WTC11 (cell line): ENCODE results near the gene GLYR1. TPM values are rescaled to one million over a fixed set of nuclear protein-coding genes. Genes with fewer than 3 reads are reported as not detected.

Experiments used
- ATAC-seq: fragments of 200-7000 bp; cut with Tn5 transposase; 2 replicates; pipeline ENCODE4 v1.10.0; 2021; ENCODE audit warnings: mild to moderate bottlenecking, moderate library complexity
- CTCF ChIA-PET: fragments of 300-600 bp; sonication (Branson Sonifier 250); formaldehyde crosslinking; loops from one replicate; lab custom pipeline; 2021; ENCODE audit warnings: antibody characterized with exemption; lab: Charles Lee
- POLR2A ChIA-PET: fragments of 350-600 bp; sonication (Branson Sonifier 250); formaldehyde crosslinking; loops from one replicate; lab custom pipeline; 2021; ENCODE audit warnings: antibody characterized with exemption; lab: Charles Lee
- DNase-seq: peaks from one replicate; pipeline ENCODE4 v3.0.0; 2021; ENCODE audit warnings: low spot score
- H3K27ac Mint-ChIP-seq: 2 replicates; pipeline ENCODE4 v1.8.0; 2021; ENCODE audit warnings: mixed read lengths
- H3K27me3 Mint-ChIP-seq: 2 replicates; pipeline ENCODE4 v1.8.0; 2021; ENCODE audit warnings: low read depth, mild to moderate bottlenecking, moderate library complexity, mixed read lengths
- H3K36me3 Mint-ChIP-seq: 2 replicates; pipeline ENCODE4 v1.8.0; 2021; ENCODE audit warnings: mixed read lengths
- H3K4me1 Mint-ChIP-seq: 2 replicates; pipeline ENCODE4 v1.8.0; 2022; ENCODE audit warnings: mixed read lengths
- H3K4me3 Mint-ChIP-seq: 2 replicates; pipeline ENCODE4 v1.8.0; 2021; ENCODE audit warnings: mild to moderate bottlenecking, moderate library complexity, mixed read lengths
- H3K9me3 Mint-ChIP-seq: 2 replicates; pipeline ENCODE4 v1.8.0; 2021; ENCODE audit warnings: mixed read lengths
- EMX1 ChIP-seq: fragments of 250-450 bp; sonication (Bioruptor Pico); IDR thresholded peaks from 2 replicates; pipeline ENCODE4 v1.8.0; 2021; ENCODE audit warnings: mild to moderate bottlenecking
- ETV6 ChIP-seq: sonication (generic); formaldehyde crosslinking; IDR thresholded peaks from 2 replicates; pipeline ENCODE4 v1.8.1; 2022; ENCODE audit warnings: mild to moderate bottlenecking, missing genetic modification reagents
- FOXK1 ChIP-seq: sonication (generic); formaldehyde crosslinking; IDR thresholded peaks from 2 replicates; pipeline ENCODE4 v1.8.0; 2022; ENCODE audit warnings: mild to moderate bottlenecking, moderate library complexity, missing genetic modification reagents
- FOXP1 ChIP-seq: sonication (generic); formaldehyde crosslinking; IDR thresholded peaks from 2 replicates; pipeline ENCODE4 v1.8.0; 2022; ENCODE audit warnings: missing genetic modification reagents, mild to moderate bottlenecking, moderate library complexity, borderline replicate concordance
- IRF2 ChIP-seq: sonication (generic); formaldehyde crosslinking; IDR thresholded peaks from 2 replicates; pipeline ENCODE4 v1.8.0; 2022; ENCODE audit warnings: low read depth, missing genetic modification reagents, borderline replicate concordance
- NFATC4 ChIP-seq: fragments of 250-450 bp; sonication (Bioruptor Pico); IDR thresholded peaks from 2 replicates; pipeline ENCODE4 v1.9.0; 2021; ENCODE audit warnings: mild to moderate bottlenecking
- SOX15 ChIP-seq: fragments of 250-450 bp; sonication (Bioruptor Pico); IDR thresholded peaks from 2 replicates; pipeline ENCODE4 v1.9.0; 2021; ENCODE audit warnings: mild to moderate bottlenecking
- ZNF121 ChIP-seq: sonication (generic); formaldehyde crosslinking; IDR thresholded peaks from 2 replicates; pipeline ENCODE4 v1.8.0; 2023; ENCODE audit warnings: missing genetic modification reagents
- ZNF138 ChIP-seq: sonication (generic); formaldehyde crosslinking; conservative IDR thresholded peaks from 2 replicates; pipeline ENCODE4 v1.8.1; 2022; ENCODE audit warnings: mild to moderate bottlenecking, moderate library complexity, missing genetic modification reagents
- total RNA-seq: library from RNA; stranded (reverse); gene quantifications from 3 replicates; pipeline ENCODE4 v1.2.3, GENCODE V29; 2021
- TF ChIP-seq, protein P1 (sequence below): fragments of 250-450 bp; sonication (Bioruptor Pico); conservative IDR thresholded peaks from 2 replicates; pipeline ENCODE4 v1.9.0; 2021; ENCODE audit warnings: mild to moderate bottlenecking
- TF ChIP-seq, protein P2 (sequence below): sonication (generic); formaldehyde crosslinking; conservative IDR thresholded peaks from 2 replicates; pipeline ENCODE4 v1.8.1; 2023; ENCODE audit warnings: mild to moderate bottlenecking, low read depth, missing genetic modification reagents, moderate library complexity
- TF ChIP-seq, protein P3 (sequence below): sonication (generic); formaldehyde crosslinking; IDR thresholded peaks from 2 replicates; pipeline ENCODE4 v1.8.1; 2023; ENCODE audit warnings: mild to moderate bottlenecking, moderate library complexity, missing genetic modification reagents
- TF ChIP-seq, protein P4 (sequence below): sonication (generic); formaldehyde crosslinking; IDR thresholded peaks from 2 replicates; pipeline ENCODE4 v1.8.0; 2023; ENCODE audit warnings: missing genetic modification reagents
- TF ChIP-seq, protein P5 (sequence below): sonication (generic); formaldehyde crosslinking; IDR thresholded peaks from 2 replicates; pipeline ENCODE4 v1.8.1; 2023; ENCODE audit warnings: mild to moderate bottlenecking, missing genetic modification reagents, moderate library complexity
- TF ChIP-seq, protein P6 (sequence below): sonication (generic); formaldehyde crosslinking; IDR thresholded peaks from 2 replicates; pipeline ENCODE4 v1.8.1; 2022; ENCODE audit warnings: low read depth, missing genetic modification reagents, borderline replicate concordance
- TF ChIP-seq, protein P7 (sequence below): sonication (generic); formaldehyde crosslinking; IDR thresholded peaks from 2 replicates; pipeline ENCODE4 v1.8.1; 2022; ENCODE audit warnings: missing genetic modification reagents, borderline replicate concordance
- TF ChIP-seq, protein P8 (sequence below): sonication (generic); formaldehyde crosslinking; conservative IDR thresholded peaks from 2 replicates; pipeline ENCODE4 v1.8.1; 2022; ENCODE audit warnings: mild to moderate bottlenecking, missing genetic modification reagents
- TF ChIP-seq, protein P9 (sequence below): sonication (generic); formaldehyde crosslinking; IDR thresholded peaks from 2 replicates; pipeline ENCODE4 v1.8.0; 2023; ENCODE audit warnings: mild to moderate bottlenecking, missing genetic modification reagents

GLYR1 gene
- total RNA-seq, 1 experiment from 2014 or later = 103 TPM

DNA sequence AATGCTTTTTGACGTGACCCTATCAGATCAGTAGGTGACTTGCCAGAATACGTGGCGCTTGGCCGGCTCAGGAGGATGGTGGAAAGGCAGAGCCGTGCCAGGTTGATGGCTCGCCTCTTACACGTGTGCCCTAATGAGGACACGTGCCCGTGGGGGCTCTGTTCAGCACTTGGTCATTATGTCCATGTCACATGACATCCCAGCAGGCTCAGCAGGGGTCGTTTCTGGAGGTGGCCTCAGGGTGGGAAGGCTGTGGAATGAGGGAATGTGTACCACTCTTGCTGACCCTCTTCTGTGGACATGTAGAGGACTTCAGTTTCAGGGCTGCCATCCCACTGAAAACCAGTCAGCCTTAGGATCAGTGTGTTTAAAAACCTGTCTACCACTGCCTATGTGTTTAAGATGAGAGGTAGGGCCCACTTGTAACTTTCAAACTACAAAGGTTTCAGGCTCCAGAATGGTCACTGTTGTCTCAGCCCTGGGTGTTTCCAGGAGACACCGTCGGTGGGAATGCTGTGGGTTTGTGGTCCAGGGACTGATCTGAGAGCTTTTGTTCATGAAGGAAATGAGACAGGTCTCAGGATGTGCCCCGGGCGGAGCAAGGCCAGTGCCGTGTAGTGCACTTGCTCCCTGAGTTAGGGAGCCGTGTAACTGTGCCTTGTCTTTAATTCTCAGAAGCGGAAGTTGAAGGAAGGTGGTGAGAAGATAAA is 12.3 kb upstream of the GLYR1 start:
- TF ChIP-seq ZNF121 (CRISPR knock-in tag) (no peak), ZNF138 (no peak), FOXP1 (no peak)
- TF ChIP-seq, all 79 proteins: peak for 0
- no peaks in the 10 kb centered on the region for H3K4me1 Mint-ChIP-seq
- ATAC-seq (no peak), DNase-seq (no peak)
- ChIA-PET POLR2A (interaction anchor here (1.0 kb wide), 1 partner anchor 15 kb away, joined by 3 read pairs; no protein-coding TSS in a partner anchor), CTCF (no interaction called here)
- H3K36me3 Mint-ChIP-seq = peaks cover 62% of the 10 kb centered on the region
- no peak overlapping the region for H3K4me3 Mint-ChIP-seq
- H3K9me3 Mint-ChIP-seq = no peaks in the 10 kb centered on the region
- no peak overlapping the region for H3K27ac Mint-ChIP-seq
- no peaks in the 10 kb centered on the region for H3K27me3 Mint-ChIP-seq

DNA sequence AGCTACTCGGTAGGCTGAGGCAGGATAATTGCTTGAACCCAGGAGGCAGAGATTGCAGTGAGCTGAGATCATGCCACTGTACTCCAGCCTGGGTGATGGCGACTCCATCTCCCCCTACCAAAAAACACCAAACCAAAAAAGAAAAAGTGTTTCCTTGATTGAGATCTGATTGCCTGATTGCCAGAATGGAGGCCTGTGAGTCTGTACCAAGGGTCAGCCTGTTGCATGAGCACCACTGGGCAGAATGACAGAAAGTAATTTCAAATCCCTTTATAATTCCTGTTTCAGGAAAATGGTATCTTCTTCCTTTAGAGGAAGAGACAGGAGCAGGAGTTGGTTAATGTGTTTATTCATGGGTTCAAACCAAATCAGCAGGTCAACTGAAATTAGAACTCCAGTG is 8.7 kb upstream of the GLYR1 start:
- ATAC-seq = no peak
- Mint-ChIP-seq H3K4me3 (no peak overlapping the region), H3K27me3 (no peaks in the 10 kb centered on the region), H3K9me3 (no peaks in the 10 kb centered on the region), H3K4me1 (no peaks in the 10 kb centered on the region), H3K27ac (no peak overlapping the region), H3K36me3 (peaks cover 62% of the 10 kb centered on the region)
- ChIA-PET CTCF (interaction anchor here (1.5 kb wide), 1 partner anchor 100 kb away, joined by 3 read pairs; no protein-coding TSS in a partner anchor), POLR2A (no interaction called here)
- DNase-seq = no peak
- TF ChIP-seq, protein P1, sequence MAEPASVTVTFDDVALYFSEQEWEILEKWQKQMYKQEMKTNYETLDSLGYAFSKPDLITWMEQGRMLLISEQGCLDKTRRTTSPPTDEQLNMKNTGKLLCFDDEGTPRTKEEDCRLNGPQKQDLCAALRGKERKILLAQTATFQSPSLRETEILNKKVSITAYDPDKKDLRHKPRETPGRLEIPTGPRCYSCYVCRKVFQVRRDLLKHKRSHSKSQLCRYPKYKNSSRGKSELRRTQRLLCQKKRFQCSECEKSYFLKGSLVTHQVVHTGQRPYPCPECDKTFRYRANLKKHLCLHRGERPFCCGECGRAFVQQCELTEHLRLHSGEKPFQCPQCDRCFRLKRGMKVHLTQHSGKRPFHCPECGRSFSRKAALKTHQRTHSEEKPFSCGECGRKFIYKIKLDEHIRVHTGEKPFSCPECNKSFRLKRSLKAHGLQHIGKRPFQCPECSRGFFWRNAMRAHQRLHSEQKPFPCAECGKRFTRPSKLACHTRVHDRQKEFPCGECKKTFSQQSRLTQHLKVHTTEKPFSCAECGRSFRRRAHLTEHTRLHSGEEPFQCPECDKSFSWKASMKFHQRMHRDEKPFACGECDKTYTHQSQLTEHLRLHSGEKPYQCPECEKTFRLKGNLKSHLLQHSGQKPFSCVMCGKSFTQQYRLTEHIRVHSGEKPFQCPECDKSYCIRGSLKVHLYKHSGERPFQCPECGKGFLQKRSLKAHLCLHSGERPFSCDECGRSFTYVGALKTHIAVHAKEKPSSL = no peak
- TF ChIP-seq, protein P2, sequence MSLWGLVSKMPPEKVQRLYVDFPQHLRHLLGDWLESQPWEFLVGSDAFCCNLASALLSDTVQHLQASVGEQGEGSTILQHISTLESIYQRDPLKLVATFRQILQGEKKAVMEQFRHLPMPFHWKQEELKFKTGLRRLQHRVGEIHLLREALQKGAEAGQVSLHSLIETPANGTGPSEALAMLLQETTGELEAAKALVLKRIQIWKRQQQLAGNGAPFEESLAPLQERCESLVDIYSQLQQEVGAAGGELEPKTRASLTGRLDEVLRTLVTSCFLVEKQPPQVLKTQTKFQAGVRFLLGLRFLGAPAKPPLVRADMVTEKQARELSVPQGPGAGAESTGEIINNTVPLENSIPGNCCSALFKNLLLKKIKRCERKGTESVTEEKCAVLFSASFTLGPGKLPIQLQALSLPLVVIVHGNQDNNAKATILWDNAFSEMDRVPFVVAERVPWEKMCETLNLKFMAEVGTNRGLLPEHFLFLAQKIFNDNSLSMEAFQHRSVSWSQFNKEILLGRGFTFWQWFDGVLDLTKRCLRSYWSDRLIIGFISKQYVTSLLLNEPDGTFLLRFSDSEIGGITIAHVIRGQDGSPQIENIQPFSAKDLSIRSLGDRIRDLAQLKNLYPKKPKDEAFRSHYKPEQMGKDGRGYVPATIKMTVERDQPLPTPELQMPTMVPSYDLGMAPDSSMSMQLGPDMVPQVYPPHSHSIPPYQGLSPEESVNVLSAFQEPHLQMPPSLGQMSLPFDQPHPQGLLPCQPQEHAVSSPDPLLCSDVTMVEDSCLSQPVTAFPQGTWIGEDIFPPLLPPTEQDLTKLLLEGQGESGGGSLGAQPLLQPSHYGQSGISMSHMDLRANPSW (CRISPR knock-in tag) = no peak
- TF ChIP-seq SOX15 (CRISPR knock-in tag) (no peak), NFATC4 (CRISPR knock-in tag) (no peak), EMX1 (CRISPR knock-in tag) (no peak), FOXK1 (CRISPR knock-in tag) (no peak), IRF2 (CRISPR knock-in tag) (no peak), ETV6 (CRISPR knock-in tag) (no peak)
- TF ChIP-seq, protein P3, sequence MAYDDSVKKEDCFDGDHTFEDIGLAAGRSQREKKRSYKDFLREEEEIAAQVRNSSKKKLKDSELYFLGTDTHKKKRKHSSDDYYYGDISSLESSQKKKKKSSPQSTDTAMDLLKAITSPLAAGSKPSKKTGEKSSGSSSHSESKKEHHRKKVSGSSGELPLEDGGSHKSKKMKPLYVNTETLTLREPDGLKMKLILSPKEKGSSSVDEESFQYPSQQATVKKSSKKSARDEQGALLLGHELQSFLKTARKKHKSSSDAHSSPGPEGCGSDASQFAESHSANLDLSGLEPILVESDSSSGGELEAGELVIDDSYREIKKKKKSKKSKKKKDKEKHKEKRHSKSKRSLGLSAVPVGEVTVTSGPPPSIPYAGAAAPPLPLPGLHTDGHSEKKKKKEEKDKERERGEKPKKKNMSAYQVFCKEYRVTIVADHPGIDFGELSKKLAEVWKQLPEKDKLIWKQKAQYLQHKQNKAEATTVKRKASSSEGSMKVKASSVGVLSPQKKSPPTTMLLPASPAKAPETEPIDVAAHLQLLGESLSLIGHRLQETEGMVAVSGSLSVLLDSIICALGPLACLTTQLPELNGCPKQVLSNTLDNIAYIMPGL = no peak
- TF ChIP-seq, protein P4, sequence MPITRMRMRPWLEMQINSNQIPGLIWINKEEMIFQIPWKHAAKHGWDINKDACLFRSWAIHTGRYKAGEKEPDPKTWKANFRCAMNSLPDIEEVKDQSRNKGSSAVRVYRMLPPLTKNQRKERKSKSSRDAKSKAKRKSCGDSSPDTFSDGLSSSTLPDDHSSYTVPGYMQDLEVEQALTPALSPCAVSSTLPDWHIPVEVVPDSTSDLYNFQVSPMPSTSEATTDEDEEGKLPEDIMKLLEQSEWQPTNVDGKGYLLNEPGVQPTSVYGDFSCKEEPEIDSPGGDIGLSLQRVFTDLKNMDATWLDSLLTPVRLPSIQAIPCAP = no peak
- TF ChIP-seq, protein P5, sequence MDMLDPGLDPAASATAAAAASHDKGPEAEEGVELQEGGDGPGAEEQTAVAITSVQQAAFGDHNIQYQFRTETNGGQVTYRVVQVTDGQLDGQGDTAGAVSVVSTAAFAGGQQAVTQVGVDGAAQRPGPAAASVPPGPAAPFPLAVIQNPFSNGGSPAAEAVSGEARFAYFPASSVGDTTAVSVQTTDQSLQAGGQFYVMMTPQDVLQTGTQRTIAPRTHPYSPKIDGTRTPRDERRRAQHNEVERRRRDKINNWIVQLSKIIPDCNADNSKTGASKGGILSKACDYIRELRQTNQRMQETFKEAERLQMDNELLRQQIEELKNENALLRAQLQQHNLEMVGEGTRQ (CRISPR knock-in tag) = no peak
- TF ChIP-seq, protein P6, sequence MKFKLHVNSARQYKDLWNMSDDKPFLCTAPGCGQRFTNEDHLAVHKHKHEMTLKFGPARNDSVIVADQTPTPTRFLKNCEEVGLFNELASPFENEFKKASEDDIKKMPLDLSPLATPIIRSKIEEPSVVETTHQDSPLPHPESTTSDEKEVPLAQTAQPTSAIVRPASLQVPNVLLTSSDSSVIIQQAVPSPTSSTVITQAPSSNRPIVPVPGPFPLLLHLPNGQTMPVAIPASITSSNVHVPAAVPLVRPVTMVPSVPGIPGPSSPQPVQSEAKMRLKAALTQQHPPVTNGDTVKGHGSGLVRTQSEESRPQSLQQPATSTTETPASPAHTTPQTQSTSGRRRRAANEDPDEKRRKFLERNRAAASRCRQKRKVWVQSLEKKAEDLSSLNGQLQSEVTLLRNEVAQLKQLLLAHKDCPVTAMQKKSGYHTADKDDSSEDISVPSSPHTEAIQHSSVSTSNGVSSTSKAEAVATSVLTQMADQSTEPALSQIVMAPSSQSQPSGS (CRISPR knock-in tag) = no peak
- TF ChIP-seq, protein P7, sequence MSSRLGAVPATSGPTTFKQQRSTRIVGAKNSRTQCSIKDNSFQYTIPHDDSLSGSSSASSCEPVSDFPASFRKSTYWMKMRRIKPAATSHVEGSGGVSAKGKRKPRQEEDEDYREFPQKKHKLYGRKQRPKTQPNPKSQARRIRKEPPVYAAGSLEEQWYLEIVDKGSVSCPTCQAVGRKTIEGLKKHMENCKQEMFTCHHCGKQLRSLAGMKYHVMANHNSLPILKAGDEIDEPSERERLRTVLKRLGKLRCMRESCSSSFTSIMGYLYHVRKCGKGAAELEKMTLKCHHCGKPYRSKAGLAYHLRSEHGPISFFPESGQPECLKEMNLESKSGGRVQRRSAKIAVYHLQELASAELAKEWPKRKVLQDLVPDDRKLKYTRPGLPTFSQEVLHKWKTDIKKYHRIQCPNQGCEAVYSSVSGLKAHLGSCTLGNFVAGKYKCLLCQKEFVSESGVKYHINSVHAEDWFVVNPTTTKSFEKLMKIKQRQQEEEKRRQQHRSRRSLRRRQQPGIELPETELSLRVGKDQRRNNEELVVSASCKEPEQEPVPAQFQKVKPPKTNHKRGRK (CRISPR knock-in tag) = no peak
- TF ChIP-seq, protein P8, sequence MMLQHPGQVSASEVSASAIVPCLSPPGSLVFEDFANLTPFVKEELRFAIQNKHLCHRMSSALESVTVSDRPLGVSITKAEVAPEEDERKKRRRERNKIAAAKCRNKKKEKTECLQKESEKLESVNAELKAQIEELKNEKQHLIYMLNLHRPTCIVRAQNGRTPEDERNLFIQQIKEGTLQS (CRISPR knock-in tag) = no peak
- TF ChIP-seq, protein P9, sequence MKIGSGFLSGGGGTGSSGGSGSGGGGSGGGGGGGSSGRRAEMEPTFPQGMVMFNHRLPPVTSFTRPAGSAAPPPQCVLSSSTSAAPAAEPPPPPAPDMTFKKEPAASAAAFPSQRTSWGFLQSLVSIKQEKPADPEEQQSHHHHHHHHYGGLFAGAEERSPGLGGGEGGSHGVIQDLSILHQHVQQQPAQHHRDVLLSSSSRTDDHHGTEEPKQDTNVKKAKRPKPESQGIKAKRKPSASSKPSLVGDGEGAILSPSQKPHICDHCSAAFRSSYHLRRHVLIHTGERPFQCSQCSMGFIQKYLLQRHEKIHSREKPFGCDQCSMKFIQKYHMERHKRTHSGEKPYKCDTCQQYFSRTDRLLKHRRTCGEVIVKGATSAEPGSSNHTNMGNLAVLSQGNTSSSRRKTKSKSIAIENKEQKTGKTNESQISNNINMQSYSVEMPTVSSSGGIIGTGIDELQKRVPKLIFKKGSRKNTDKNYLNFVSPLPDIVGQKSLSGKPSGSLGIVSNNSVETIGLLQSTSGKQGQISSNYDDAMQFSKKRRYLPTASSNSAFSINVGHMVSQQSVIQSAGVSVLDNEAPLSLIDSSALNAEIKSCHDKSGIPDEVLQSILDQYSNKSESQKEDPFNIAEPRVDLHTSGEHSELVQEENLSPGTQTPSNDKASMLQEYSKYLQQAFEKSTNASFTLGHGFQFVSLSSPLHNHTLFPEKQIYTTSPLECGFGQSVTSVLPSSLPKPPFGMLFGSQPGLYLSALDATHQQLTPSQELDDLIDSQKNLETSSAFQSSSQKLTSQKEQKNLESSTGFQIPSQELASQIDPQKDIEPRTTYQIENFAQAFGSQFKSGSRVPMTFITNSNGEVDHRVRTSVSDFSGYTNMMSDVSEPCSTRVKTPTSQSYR = no peak
